B cell (primary cell): ENCODE results near the gene KIAA1217.

Experiments
- CTCF ChIP-seq: fragments of 200-600 bp; IDR thresholded peaks from one replicate; pipeline ENCODE4 v1.8.0; 2022; ENCODE audit warnings: antibody characterized with exemption, mild to moderate bottlenecking
- EZH2 ChIP-seq: IDR thresholded peaks from 2 replicates; pipeline ENCODE4 v1.6.1; 2012; ENCODE audit warnings: borderline replicate concordance, low read depth, mild to moderate bottlenecking, moderate library complexity, low read length; ENCODE audit not compliant: insufficient read depth, poor library complexity, severe bottlenecking

GRCh38 chr10:24382045-24382444 is 173.1 kb downstream of the KIAA1217 start:
- TF ChIP-seq CTCF (no peak), EZH2 (no peak)
